Astrocyte of the spinal cord (primary cell): ENCODE results near the gene CA4.
"Not testable (repeated sequence)": the region's sequence is repeated elsewhere in the genome, so short reads cannot be mapped to it uniquely, and the experiment has no call there.

ENCODE experiments used
- DNase-seq: peaks from one replicate; pipeline ENCODE4 v3.0.0; 2011; ENCODE audit warnings: low read depth, low spot score
- H3K4me3 ChIP-seq: 2 replicates; pipeline ENCODE4 v1.5.1; 2011; ENCODE audit warnings: low read depth, mild to moderate bottlenecking, low read length, moderate library complexity
- CTCF ChIP-seq: IDR thresholded peaks from 2 replicates; pipeline ENCODE4 v1.5.1; 2012; ENCODE audit warnings: low read depth, mild to moderate bottlenecking, low read length, inconsistent platforms
- in situ Hi-C: cut with HindIII; loops from 2 replicates; pipeline ENCODE4 v1.10.0; 2017; ENCODE audit warnings: low sequenced_read_pairs

CA4 gene

GRCh38 chr17:60188759-60189158 lies 39.0 kb downstream of the CA4 start:
- H3K4me3 ChIP-seq, result no peak overlapping the region
- TF ChIP-seq CTCF, result no peak
- in situ Hi-C loops, result no loop called here
- DNase-seq, result no peak

- in situ Hi-C loops, H3K4me3 ChIP-seq, DNase-seq: not testable (repeated sequence)
These were observed 40.3 kb downstream of the CA4 start for GRCh38 chr17:60190032-60190431.

DNA sequence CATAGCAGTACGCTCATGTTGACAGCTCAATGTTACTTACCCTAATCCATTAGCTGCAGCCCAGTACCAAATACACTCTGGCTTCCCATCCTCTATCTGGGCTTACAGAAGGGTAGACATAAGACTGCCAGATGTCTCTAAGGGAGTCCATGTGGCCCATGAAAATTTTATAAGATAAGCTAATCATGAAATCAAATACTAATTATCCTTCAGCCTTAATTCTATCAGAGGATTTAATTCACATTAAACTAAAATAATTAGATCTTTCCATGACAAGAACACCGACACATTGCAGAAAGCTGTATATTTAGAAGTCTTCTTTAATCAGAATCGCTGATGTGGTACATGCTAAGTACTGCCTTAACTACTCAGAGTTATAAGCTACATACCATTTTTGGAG lies 43.3 kb downstream of the CA4 start:
- DNase-seq, in situ Hi-C loops, H3K4me3 ChIP-seq: not testable (repeated sequence)

- in situ Hi-C loops, result no loop called here
- no peak for TF ChIP-seq CTCF
- no peak overlapping the region for H3K4me3 ChIP-seq
- DNase-seq, result no peak
These were observed 43.7 kb downstream of the CA4 start for GRCh38 chr17:60193482-60193881.

- DNase-seq, H3K4me3 ChIP-seq, in situ Hi-C loops: not testable (repeated sequence)
These were observed 44.4 kb downstream of the CA4 start for GRCh38 chr17:60194141-60194540.

- DNase-seq, in situ Hi-C loops, H3K4me3 ChIP-seq: not testable (repeated sequence)
These were observed 48.9 kb downstream of the CA4 start for GRCh38 chr17:60198630-60199029.

GRCh38 chr17:60205782-60206181 lies 56.0 kb downstream of the CA4 start:
- in situ Hi-C loops, DNase-seq, H3K4me3 ChIP-seq: not testable (repeated sequence)

GRCh38 chr17:60208302-60208701 lies 58.5 kb downstream of the CA4 start:
- H3K4me3 ChIP-seq, DNase-seq, in situ Hi-C loops: not testable (repeated sequence)
